Left forelimb (tissue), 1 donor: ENCODE results near the gene TRMT10A.
"Not testable (repeated sequence)": the region's sequence is repeated elsewhere in the genome, so short reads cannot be mapped to it uniquely, and the experiment has no call there.

Experiments
- DNase-seq: peaks from one replicate; pipeline ENCODE4 v3.0.0-alpha.2; 2018; ENCODE audit warnings: low spot score

TRMT10A gene

DNA sequence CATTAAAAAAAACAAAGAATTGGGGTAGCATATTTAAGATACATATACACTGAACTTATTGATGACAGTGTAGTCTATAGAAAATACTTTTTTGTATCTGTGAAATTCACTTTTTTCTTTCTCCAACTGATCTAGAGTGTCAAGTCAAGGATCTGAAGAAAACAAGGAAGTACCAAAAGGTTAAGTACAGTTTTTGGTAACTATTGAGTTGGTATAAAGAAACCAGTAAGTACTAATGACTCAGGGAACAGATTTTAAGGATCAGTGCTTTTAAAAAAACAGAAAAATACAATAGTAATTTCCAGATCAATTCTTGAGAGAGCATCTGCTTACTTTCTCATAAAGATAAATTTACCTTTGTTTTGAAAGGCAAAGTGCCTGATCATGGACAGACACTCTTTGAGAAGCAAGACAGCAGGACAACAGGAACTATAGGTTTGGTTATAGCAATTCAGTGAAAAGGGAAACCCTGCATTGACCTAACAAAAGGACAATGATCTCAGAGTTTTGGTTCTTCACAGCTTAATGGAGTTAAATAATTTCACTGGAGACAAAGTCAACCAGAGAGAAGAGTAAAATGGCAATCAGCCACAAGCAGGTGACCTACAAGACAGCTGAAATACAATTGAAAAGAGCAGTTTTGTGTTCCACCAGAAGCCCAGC, 23.4 kb downstream of the TRMT10A start:
- DNase-seq = no peak

DNA sequence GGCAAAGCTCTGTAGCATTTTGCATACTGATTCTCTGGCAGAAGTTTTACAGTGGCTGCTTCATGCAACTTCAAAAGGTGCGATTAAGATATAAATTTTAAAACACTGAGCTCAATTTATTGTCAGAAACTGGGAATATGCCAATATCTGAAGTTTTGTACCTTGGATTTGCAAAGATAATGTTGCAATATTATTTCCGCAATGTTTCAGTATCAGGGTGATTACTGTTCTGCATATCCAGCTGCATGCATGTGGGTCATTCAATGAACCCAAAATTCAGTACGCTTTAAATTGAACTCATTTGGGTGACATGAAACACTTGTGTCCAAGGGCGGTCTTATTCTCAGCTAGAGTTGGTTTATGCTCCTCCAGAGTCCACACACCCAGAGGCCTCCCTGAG, 26.2 kb downstream of the TRMT10A start:
- DNase-seq = no peak

GRCh38 chr4:99536848-99537247, 27.0 kb downstream of the TRMT10A start:
- no peak for DNase-seq

DNA sequence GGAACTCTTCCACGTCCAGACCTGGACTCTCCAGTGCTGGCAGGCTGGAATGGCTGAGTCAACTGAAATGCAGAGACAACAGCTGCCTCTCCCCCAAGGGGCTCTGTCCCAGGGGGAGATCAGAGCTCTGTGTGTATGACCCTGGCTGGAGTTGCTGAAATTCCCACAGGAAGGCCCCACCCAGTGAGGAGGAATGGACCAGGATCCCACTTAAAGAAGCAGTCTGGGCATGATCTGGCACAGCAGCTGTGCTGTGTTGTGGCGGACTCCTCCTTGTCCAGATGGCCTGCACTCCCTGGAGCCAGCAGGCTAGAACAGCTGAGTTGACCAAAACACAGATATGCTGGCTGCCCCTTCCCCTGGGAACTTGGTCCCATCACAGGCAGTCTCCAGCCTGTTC, 27.6 kb downstream of the TRMT10A start:
- no peak for DNase-seq

- not testable (repeated sequence) for DNase-seq
Measured at GRCh38 chr4:99534699-99535098, 29.1 kb downstream of the TRMT10A start.

- DNase-seq = no peak
Measured at GRCh38 chr4:99529956-99530355, 33.9 kb downstream of the TRMT10A start.

- no peak for DNase-seq
Measured at GRCh38 chr4:99529228-99529627, 34.6 kb downstream of the TRMT10A start.

GRCh38 chr4:99518601-99519295, 45.1 kb downstream of the TRMT10A start:
- DNase-seq = no peak

DNA sequence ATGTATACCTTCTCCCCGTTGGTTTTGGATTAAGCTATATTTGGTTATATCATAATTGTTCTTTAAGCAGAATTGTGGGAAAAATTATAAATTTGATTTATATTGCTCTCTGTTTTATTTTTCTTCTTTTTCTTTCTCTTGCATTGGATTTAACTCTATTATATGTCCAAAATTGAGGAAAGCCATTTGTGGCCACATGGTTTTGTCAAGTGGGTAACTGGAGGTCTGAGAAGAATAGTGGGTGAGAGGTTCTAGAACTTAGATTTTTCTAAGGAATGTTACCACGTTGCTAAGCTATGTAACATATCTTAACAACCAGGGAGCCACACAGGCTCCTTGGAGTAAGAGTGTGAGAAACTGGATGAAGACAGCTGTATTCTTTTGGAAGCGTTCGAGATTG, 53.1 kb downstream of the TRMT10A start, which contains the start of gene C4orf17:
TSS of gene C4orf17 (plus strand) at position 301 of the 400 bp plus-strand sequence. CDS start 2,061 bp downstream, outside the sequence.
- no peak for DNase-seq

DNA sequence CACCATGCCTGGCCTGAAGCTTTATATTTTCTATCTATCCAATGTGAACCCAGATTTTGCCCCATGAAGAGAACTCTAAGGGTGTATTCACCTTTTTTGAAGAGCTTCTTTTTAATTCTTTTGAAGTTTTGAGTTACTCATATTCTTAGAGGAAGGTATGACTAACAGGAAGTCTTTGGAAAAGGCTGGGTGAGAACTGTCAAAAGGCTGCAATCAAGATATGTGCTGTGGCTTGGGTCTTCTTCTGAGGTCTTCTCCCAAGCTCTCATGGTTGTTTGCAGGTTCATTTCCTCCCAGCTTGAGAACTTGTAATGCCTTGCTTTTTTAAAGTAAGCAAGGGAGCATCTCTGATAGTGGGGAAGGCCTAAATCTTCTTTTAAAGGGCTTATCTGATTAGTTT, 56.1 kb downstream of the TRMT10A start:
- DNase-seq = no peak

DNA sequence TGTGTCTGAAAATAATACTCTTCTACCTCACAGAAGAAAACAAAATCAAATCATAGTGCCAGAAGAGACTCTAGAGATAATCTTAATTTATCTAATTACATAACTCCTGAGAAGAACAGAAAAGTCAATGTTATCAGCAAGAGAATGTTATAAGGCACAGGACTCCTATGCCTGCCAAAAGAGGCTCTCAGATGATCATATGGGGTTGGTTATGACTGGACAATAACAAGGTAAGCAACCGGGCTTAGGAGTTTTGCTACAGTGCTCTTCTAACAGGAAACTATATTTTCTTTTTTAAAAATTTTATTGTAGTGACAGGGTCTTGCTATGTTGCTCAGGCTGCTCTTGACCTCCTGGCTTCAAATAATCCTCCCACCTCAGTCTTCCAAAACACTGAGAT, 56.5 kb downstream of the TRMT10A start:
- DNase-seq = no peak

- no peak for DNase-seq
Measured at GRCh38 chr4:99506781-99507180, 57.1 kb downstream of the TRMT10A start.

DNA sequence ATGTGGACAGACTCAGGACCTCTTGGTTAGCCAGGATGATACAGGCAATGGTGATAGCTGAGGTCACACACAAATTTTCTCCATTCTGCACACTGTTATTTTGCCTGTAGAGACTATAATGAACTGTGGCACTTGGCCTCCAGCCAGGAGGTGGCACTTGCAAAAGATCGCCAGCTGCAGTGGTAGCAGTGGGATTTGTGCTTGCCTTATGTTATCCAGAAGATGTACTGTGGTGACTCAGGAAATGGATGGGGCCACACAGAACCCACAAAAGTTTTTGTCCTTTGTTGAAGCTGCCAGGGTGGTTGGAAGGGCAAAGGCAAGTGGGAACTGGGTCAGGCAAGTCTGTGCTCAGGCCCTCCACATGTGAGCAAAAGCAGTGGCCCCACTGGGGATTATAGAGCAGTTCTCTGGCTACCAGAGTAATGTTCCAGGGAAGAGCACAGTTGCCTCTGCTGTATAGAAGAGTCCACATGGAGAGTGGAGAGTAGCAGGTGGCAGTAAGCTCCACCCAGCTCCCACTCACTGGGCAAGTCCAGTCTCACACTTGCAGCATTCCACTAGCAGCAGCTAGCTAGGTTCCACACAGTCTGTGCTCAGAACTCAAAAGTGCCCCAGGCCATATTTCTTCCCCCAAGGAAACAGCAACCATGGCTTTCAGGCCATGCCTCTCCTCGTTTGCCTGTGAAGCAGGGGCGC, 58.9 kb downstream of the TRMT10A start:
- no peak for DNase-seq
